GM12872 (cell line): ENCODE results near the gene NEURL1B.

ENCODE experiments used
- TF ChIP-seq, protein P1 (sequence below): IDR thresholded peaks from 3 replicates; pipeline ENCODE4 v1.5.1; 2011; ENCODE audit warnings: low read depth, mild to moderate bottlenecking, low read length, moderate library complexity; ENCODE audit not compliant: insufficient read depth

NEURL1B gene

DNA sequence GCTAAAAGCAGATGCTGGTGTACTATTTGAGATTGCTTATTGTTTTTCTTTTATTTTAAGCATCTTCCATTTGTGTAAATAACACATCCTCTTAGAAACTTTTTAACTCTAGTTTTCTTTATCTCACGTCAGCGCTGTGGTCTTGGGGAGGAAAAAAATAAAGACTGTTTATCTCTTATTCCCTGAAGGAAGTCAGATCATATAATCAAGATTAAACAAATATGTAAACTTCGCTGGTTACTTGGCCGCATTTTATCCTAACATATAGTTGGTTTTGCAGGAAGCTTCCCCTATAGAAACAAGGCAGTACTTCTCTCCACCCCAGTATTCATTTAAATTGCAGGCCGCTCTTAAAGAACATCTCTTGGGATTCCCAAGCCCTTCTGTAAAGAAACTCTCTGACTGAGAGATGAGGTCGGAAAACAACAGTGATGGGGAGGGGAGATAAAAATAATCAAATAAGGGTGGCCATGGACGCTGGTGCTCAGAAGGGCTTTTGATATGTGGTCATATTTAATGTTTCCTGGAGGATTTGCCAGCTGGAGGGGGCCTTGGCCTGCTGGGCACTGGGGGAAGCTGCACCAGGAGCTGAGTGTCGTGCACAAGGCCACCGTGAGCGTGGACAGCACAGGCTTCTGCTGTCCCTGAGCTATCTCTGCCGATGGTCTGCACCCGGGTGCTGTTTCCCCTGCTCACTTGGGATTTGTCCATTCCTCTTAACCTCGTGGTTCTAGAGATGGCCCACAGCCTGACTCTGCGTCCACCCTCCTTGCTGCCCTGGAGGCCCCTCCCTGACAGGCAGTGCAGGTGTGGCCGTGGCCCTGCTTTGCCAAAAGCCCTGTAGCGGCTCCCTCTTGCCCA is 23.8 kb downstream of the NEURL1B start:
- TF ChIP-seq, protein P1, sequence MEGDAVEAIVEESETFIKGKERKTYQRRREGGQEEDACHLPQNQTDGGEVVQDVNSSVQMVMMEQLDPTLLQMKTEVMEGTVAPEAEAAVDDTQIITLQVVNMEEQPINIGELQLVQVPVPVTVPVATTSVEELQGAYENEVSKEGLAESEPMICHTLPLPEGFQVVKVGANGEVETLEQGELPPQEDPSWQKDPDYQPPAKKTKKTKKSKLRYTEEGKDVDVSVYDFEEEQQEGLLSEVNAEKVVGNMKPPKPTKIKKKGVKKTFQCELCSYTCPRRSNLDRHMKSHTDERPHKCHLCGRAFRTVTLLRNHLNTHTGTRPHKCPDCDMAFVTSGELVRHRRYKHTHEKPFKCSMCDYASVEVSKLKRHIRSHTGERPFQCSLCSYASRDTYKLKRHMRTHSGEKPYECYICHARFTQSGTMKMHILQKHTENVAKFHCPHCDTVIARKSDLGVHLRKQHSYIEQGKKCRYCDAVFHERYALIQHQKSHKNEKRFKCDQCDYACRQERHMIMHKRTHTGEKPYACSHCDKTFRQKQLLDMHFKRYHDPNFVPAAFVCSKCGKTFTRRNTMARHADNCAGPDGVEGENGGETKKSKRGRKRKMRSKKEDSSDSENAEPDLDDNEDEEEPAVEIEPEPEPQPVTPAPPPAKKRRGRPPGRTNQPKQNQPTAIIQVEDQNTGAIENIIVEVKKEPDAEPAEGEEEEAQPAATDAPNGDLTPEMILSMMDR, result no peak

DNA sequence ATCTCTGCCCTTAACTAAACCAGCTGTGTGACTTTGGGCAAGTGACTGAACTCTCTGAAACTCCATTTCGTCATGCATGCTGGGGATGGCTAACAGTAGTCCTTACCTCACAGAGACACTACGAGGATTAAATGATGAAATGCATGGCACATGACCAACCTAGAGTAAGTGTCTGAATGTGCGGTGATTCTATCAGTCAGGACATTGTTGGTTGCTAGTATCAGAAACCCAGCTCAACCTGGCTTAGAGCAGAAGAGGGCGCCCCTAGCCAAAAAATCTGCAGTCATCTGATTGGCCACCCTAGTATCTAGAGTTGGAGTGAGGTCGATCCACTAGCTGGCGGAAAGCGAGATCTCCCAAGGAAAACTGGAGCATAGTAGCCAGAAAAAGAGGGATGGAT is 25.2 kb downstream of the NEURL1B start:
- TF ChIP-seq, protein P1, result peak; percentile 26; the same call in 1 of the 3 replicates

DNA sequence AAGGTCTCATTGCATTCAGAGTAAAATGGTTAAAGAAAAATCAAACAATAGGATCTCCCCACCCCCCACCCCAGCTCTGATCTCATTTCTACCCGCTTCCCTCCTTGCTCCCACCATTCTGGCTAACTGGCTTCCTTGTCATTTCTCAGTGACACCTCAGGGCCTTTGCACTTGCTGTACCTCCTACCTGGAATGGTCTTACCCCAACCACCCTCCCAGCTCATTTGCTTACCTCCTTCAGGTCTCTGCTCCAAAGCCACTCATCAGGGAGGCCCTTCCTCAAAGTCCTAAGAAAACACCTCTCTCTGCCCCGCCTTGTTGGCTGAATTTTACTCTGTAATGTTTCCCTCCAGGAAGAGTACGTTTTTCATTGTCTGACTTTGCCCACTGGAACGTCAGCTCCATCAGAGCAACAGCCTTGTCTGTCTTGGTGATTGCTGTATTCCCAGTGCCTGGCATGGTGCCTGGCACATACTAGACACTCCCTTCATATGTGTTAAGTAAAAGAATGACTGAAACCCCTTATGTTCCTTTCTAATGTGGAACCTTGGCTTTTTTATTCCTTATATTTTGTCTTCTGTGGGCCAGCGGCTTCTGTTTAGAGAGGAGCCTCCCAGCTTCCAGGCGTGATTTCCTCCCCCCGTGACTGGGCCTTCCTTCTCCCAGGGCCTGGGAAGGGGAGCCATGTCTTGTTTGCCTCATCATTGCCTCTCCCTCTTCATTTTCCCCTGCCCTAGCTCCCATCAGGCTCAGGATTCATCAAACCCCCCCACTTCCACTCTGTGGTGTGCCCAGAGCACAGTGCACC is 26.9 kb downstream of the NEURL1B start:
- TF ChIP-seq, protein P1, result no peak

DNA sequence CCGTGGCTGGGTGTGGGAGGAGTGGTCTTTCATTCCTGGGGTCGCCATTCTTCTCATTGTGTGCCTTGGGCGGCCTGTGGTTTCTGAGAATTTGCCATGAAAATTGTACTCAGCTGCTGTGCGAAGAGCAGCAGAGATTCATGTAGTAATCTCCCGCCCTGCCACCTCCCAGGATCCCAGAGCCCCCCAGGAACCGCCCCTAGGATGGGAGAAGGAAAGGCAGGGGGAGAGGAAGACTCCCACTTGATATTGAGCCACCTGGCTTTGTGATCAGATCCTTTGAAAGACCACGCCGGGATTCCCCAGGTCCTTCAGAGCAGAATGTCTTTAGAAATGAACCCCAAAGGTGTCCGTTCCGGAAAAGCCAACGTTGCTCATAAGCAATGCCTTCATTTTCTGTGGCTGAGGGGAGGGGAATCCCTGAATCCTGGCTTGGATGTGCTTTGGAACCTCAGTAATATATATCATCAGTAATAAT is 27.6 kb downstream of the NEURL1B start:
- TF ChIP-seq, protein P1, result no peak

DNA sequence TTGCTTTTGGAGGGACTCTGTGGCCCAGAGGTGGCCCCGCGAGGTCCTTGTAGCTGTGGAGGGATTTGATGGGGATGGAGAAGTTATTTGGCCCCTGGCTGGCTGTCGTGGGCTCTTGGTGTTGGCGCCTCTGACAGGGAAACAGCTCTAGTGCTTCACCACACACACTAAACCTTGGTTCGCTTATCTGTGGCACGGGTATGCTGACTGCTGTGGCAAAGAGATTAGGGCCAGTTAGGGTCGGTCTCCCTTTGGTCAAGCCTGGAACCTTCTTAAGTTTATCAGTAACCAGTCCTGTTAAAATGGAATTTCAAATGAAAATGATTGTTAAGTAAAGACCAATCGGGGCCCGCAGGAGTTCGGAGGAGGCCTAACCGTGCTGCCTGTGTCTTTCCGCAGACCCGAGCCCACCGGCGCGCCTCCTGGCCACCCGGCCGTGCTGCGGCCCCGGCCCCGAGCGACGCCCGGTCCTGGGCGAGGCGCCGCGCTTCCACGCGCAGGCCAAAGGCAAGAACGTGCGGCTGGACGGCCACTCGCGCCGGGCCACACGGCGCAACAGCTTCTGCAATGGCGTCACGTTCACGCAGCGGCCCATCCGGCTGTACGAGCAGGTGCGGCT is 28.4 kb downstream of the NEURL1B start:
- TF ChIP-seq, protein P1, result no peak

DNA sequence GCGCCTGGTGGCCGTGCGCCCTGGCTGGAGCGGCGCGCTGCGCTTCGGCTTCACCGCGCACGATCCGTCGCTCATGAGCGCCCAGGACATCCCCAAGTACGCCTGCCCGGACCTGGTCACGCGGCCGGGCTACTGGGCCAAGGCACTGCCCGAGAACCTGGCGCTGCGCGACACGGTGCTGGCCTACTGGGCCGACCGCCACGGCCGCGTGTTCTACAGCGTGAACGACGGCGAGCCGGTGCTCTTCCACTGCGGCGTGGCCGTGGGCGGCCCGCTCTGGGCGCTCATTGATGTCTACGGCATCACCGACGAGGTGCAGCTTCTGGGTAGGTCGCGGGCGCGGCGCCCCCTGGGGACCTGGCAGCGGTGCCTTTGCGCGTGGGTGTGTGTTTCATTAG is 28.9 kb downstream of the NEURL1B start:
- TF ChIP-seq, protein P1, result no peak

DNA sequence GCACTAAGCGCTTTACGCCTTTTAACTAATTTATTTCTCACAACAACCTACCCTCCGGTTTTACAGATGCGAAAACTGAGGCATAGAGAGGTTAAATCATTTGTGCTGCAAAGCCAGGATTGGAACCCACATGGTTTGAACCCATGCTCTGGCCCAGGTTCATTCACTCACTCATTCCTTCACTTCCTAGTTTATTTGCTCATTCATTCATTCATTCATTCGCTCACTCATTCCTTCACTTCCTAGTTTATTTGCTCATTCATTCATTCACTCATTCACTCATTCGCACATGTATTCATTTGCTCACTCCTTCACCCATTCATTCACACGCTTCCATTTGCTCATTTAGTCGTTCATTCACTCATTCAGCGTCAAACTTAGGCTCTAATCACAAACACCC is 29.4 kb downstream of the NEURL1B start:
- TF ChIP-seq, protein P1, result no peak
